Mesenchymal stem cell (in vitro differentiated cells and primary cell): ENCODE data around the gene ANGPTL8.
A peak's percentile ranks its signal among the peaks of the same experiment; 100 is the strongest.

Source experiments
- DNase-seq: peaks from one replicate; pipeline ENCODE4 v3.0.0-alpha.2; 2013
- H2AFZ ChIP-seq: one replicate; pipeline ENCODE4 v1.6.1; 2013; ENCODE audit warnings: low read depth, mild to moderate bottlenecking, control low read depth, inconsistent platforms, low read length, moderate library complexity
- H2AK5ac ChIP-seq: 2 replicates; pipeline ENCODE4 v1.6.1; 2013; ENCODE audit warnings: low read length, moderate library complexity, mild to moderate bottlenecking, inconsistent platforms; ENCODE audit not compliant: severe bottlenecking
- H2BK120ac ChIP-seq: one replicate; pipeline ENCODE4 v1.6.1; 2013; ENCODE audit warnings: low read depth, mild to moderate bottlenecking, inconsistent platforms, low read length, moderate library complexity
- H2BK12ac ChIP-seq, 2 experiments: one replicate each; pipeline ENCODE4 v1.6.1; 2013; ENCODE audit warnings: inconsistent platforms in 2 of 2, low read length in 2 of 2, mild to moderate bottlenecking in 2 of 2, moderate library complexity in 2 of 2, control low read depth in 1 of 2
- H2BK15ac ChIP-seq: one replicate; pipeline ENCODE4 v1.6.1; 2013; ENCODE audit warnings: mild to moderate bottlenecking, low read depth, inconsistent platforms; ENCODE audit not compliant: poor library complexity, severe bottlenecking
- H2BK5ac ChIP-seq: 2 replicates; pipeline ENCODE4 v1.6.1; 2013; ENCODE audit warnings: low read depth, mild to moderate bottlenecking, low read length, control low read depth, inconsistent platforms; ENCODE audit not compliant: poor library complexity, severe bottlenecking
- H3K14ac ChIP-seq, 2 experiments: one replicate each; pipeline ENCODE4 v1.6.1; 2013; ENCODE audit warnings: inconsistent platforms in 2 of 2, low read length in 2 of 2, control low read depth in 1 of 2, mild to moderate bottlenecking in 1 of 2, moderate library complexity in 1 of 2
- H3K18ac ChIP-seq, 2 experiments: one replicate each; pipeline ENCODE4 v1.6.1; 2013; ENCODE audit warnings: inconsistent platforms in 2 of 2, low read length in 2 of 2, control low read depth in 1 of 2, low read depth in 1 of 2, mild to moderate bottlenecking in 1 of 2
- H3K23ac ChIP-seq, 2 experiments: one replicate each; pipeline ENCODE4 v1.6.1; 2013; ENCODE audit warnings: inconsistent platforms in 2 of 2, low read length in 2 of 2, mild to moderate bottlenecking in 2 of 2, moderate library complexity in 2 of 2, control low read depth in 1 of 2
- H3K27ac ChIP-seq: 2 replicates; pipeline ENCODE4 v1.5.1; 2013; ENCODE audit warnings: mild to moderate bottlenecking, moderate library complexity, low read length, control low read depth, inconsistent platforms; ENCODE audit not compliant: poor library complexity, severe bottlenecking
- H3K27me3 ChIP-seq, 2 experiments: 2 replicates each; pipeline versions ENCODE4 v1.6.1 to v1.7.0; 2013; ENCODE audit warnings: low read length in 2 of 2, mild to moderate bottlenecking in 2 of 2, moderate library complexity in 2 of 2, control low read depth in 1 of 2, inconsistent platforms in 1 of 2; ENCODE audit not compliant: control insufficient read depth in 1 of 2, insufficient read depth in 1 of 2
- H3K36me3 ChIP-seq, 2 experiments: 2 replicates each; pipeline versions ENCODE4 v1.6.1 to v1.7.0; 2013; ENCODE audit warnings: low read length in 2 of 2, control low read depth in 1 of 2, inconsistent platforms in 1 of 2, low read depth in 1 of 2, mild to moderate bottlenecking in 1 of 2; ENCODE audit not compliant: insufficient read depth in 2 of 2, control insufficient read depth in 1 of 2
- H3K4ac ChIP-seq, 2 experiments: one replicate each; pipeline ENCODE4 v1.6.1; 2013; ENCODE audit warnings: inconsistent platforms in 2 of 2, low read length in 2 of 2, mild to moderate bottlenecking in 2 of 2, moderate library complexity in 2 of 2, control low read depth in 1 of 2, low read depth in 1 of 2
- H3K4me1 ChIP-seq: 2 replicates; pipeline ENCODE4 v1.6.1; 2013; ENCODE audit warnings: low read depth, low read length, control low read depth; ENCODE audit not compliant: control insufficient read depth, insufficient read depth
- H3K4me2 ChIP-seq: 2 replicates; pipeline ENCODE4 v1.6.1; 2013; ENCODE audit warnings: low read length, mild to moderate bottlenecking, inconsistent platforms; ENCODE audit not compliant: poor library complexity, severe bottlenecking
- H3K4me3 ChIP-seq, 2 experiments: 2 replicates each; pipeline versions ENCODE4 v1.5.1 to v1.7.0; 2013; ENCODE audit warnings: low read length in 2 of 2, mild to moderate bottlenecking in 2 of 2, control low read depth in 1 of 2, low read depth in 1 of 2; ENCODE audit not compliant: insufficient read depth in 1 of 2
- H3K79me1 ChIP-seq: replicated peaks from 2 replicates; pipeline ENCODE4 v1.6.1; 2013; ENCODE audit warnings: mild to moderate bottlenecking, control low read depth, low read length, inconsistent platforms; ENCODE audit not compliant: poor library complexity, severe bottlenecking
- H3K9ac ChIP-seq: 2 replicates; pipeline ENCODE4 v1.7.0; 2013; ENCODE audit warnings: mild to moderate bottlenecking, low read length, moderate library complexity
- H3K9me3 ChIP-seq: 2 replicates; pipeline ENCODE4 v1.7.0; 2013; ENCODE audit warnings: mild to moderate bottlenecking, low read length; ENCODE audit not compliant: control insufficient read depth
- H4K8ac ChIP-seq: one replicate; pipeline ENCODE4 v1.6.1; 2013; ENCODE audit warnings: inconsistent platforms, mild to moderate bottlenecking, low read length, moderate library complexity
- H4K91ac ChIP-seq: one replicate; pipeline ENCODE4 v1.6.1; 2013; ENCODE audit warnings: mild to moderate bottlenecking, low read length, inconsistent platforms
- whole genome bisulfite sequencing: methylation state at CpG from one replicate; pipeline ENCODE4 v1.1.7; 2013; ENCODE audit warnings: mixed read lengths; 5-methylcytosine and 5-hydroxymethylcytosine counted together

The ANGPTL8 gene

DNA sequence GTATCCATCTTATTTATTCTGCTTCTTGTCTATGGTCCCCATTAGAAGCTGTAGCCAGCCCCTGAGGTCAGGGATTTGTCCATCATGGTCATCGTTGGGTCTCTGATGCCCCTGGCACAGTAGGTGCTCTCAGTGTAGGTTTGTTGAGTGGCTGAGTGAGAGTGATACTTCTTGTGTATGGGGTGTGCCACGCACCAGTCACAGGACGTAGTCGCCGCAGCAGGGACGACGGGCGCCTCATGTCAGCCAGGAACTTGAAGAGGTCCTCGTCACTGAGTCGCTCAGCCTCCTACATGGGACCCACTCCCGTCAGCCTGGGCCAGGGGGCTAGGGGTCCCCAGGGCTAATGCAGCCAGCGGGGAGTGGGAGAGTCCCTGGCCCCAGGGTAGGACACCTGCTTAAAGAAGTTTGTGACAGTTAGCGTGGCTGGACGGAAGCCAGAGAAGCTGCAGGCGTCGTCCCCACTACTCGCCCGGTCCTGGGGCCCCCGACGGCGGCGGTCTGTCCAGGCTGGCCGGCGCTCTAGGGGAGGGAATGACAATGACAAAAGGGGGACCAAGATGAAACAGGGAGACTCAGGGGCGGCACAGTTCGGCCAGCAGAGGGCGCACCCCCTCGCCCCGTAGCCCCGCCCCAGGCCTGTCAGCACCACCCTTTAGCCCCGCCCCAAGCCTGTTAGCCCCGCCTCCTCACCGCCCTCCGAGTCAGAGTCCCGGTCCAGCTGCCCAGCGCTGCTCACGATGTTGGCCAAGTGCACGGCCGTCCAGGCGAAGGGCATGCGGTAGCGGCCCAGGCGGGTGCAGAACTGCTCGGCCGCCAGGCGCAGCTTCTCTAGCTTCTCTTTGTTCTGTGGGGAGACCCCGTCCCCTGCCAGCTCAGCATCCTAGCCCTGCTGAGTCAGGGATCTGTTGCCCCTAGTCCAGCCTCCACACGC, 3.7 kb downstream of the ANGPTL8 start:
- Histone ChIP-seq H3K14ac (no peak overlapping the region), H3K36me3 (peaks cover 62 to 74% of the 10 kb centered on the region in 2 experiments), H2BK120ac (peak overlapping the region; percentile 35), H2AK5ac (no peak overlapping the region), H3K18ac (peak overlapping the region in 1 of 2 experiments; percentile 52), H2AFZ (no peak overlapping the region), H3K4me2 (no peak overlapping the region), H2BK15ac (no peak overlapping the region), H2BK5ac (no peak overlapping the region), H3K79me1 (no peaks in the 10 kb centered on the region), H3K27ac (no peak overlapping the region), H3K9ac (no peak overlapping the region), H3K4ac (peak overlapping the region in 1 of 2 experiments; percentile 37), H3K4me1 (peaks cover 8% of the 10 kb centered on the region), H3K9me3 (peaks cover 4% of the 10 kb centered on the region), H3K4me3 (no peak overlapping the region), H4K91ac (peak overlapping the region; percentile 31), H4K8ac (peak overlapping the region; percentile 72), H3K27me3 (no peaks in the 10 kb centered on the region), H3K23ac (no peak overlapping the region), H2BK12ac (no peak overlapping the region)
- WGBS, result 40% methylated on average over 44 of the region's 48 CpGs
- peak; percentile 85 for DNase-seq

- Histone ChIP-seq H4K91ac (peak overlapping the region; percentile 31), H3K4me1 (peaks cover 8% of the 10 kb centered on the region), H3K23ac (no peak overlapping the region), H3K9me3 (peaks cover 3% of the 10 kb centered on the region), H3K4me3 (no peak overlapping the region), H2BK12ac (no peak overlapping the region), H2AK5ac (no peak overlapping the region), H2AFZ (no peak overlapping the region), H3K14ac (no peak overlapping the region), H3K27ac (no peak overlapping the region), H3K27me3 (no peaks in the 10 kb centered on the region), H3K9ac (no peak overlapping the region), H2BK15ac (no peak overlapping the region), H3K18ac (peak overlapping the region in 1 of 2 experiments; percentile 52), H3K4me2 (no peak overlapping the region), H2BK5ac (no peak overlapping the region), H3K36me3 (peaks cover 62 to 73% of the 10 kb centered on the region in 2 experiments), H3K79me1 (no peaks in the 10 kb centered on the region), H2BK120ac (peak overlapping the region; percentile 15), H4K8ac (peak overlapping the region; percentile 72), H3K4ac (peak overlapping the region in 1 of 2 experiments; percentile 51)
- 92% methylated on average over 7 of the region's 7 CpGs for WGBS
- DNase-seq, result no peak
Measured at GRCh38 chr19:11243798-11244169, 4.4 kb downstream of the ANGPTL8 start.

DNA sequence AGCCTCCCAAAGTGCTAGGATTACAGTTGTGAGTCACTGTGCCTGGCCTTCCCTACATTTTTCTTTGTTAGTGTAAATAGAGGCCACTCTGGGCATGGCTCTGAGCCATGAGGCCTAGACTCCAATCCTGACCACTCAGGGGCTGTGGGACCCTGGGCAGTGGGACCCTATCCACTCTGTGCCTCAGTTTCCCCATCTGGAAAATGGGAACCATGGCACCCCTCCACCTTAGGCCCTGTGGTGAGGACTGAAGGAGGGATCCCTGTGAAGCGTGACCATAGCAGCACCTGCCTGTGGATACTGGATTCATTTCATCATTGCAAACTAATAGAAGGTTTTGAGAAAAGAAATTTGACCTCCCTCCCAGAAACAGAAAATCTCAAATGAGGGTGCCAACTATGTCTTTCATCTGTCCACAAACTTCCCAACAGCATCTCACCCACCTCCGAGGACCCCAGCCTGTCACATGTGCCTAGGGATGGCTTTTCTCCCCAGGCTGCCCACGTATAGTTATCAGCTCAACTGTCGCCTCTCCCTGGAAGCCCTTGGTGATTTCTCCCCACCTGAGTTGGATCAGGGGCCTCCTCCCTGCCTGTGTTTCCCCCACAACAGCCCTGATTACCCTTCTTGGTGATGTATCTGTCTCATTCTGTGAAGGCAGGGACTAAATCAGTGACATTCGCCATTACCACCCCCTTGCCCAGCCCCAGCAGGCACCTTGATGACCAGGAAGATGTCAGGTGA, 5.6 kb downstream of the ANGPTL8 start:
- Histone ChIP-seq H3K14ac (no peak overlapping the region), H3K4me2 (no peak overlapping the region), H3K4ac (no peak overlapping the region), H3K9me3 (no peaks in the 10 kb centered on the region), H3K23ac (no peak overlapping the region), H3K4me1 (peaks cover 5% of the 10 kb centered on the region), H3K27me3 (no peaks in the 10 kb centered on the region), H3K4me3 (peak overlapping the region in 1 of 2 experiments; percentile 31), H3K36me3 (peaks cover 51 to 62% of the 10 kb centered on the region in 2 experiments), H2BK12ac (no peak overlapping the region), H2BK120ac (no peak overlapping the region), H2BK5ac (no peak overlapping the region), H3K27ac (no peak overlapping the region), H3K9ac (no peak overlapping the region), H4K91ac (no peak overlapping the region), H4K8ac (no peak overlapping the region), H2AK5ac (no peak overlapping the region), H3K18ac (no peak overlapping the region), H3K79me1 (no peaks in the 10 kb centered on the region), H2AFZ (no peak overlapping the region), H2BK15ac (no peak overlapping the region)
- no peak for DNase-seq
- WGBS, result 100% methylated on average over 4 of the region's 5 CpGs

GRCh38 chr19:11246941-11247340, 7.5 kb downstream of the ANGPTL8 start:
- H3K9ac ChIP-seq, result no peak overlapping the region
- H3K4me3 ChIP-seq, result no peak overlapping the region
- no peak overlapping the region for H2AFZ ChIP-seq
- H4K91ac ChIP-seq, result no peak overlapping the region
- H3K27ac ChIP-seq, result no peak overlapping the region
- H2AK5ac ChIP-seq, result no peak overlapping the region
- no peak overlapping the region for H2BK12ac ChIP-seq
- H3K18ac ChIP-seq, result no peak overlapping the region
- H3K27me3 ChIP-seq, result no peaks in the 10 kb centered on the region
- H3K4me2 ChIP-seq, result no peak overlapping the region
- no peak for DNase-seq
- 89% methylated on average over 11 of the region's 11 CpGs for WGBS
- no peaks in the 10 kb centered on the region for H3K79me1 ChIP-seq
- peaks cover 5% of the 10 kb centered on the region for H3K4me1 ChIP-seq
- H2BK15ac ChIP-seq, result no peak overlapping the region
- H2BK5ac ChIP-seq, result no peak overlapping the region
- H3K9me3 ChIP-seq, result no peaks in the 10 kb centered on the region
- no peak overlapping the region for H2BK120ac ChIP-seq
- H4K8ac ChIP-seq, result no peak overlapping the region
- no peak overlapping the region for H3K14ac ChIP-seq
- H3K36me3 ChIP-seq, result peaks cover 57 to 69% of the 10 kb centered on the region in 2 experiments
- no peak overlapping the region for H3K23ac ChIP-seq
- no peak overlapping the region for H3K4ac ChIP-seq
